NOMO-1 treated with DMSO at 0.1 percent for 48 hours (cell line): ENCODE results near the gene RTP4.
A peak's percentile ranks its signal among the peaks of the same experiment; 100 is the strongest.
"Not testable (repeated sequence)": the region's sequence is repeated elsewhere in the genome, so short reads cannot be mapped to it uniquely, and the experiment has no call there.

Source experiments
- DNase-seq: peaks from one replicate; lab custom pipeline; 2025; ENCODE audit not compliant: unreplicated experiment; lab: John Stamatoyannopoulos, UW

RTP4 gene

DNA sequence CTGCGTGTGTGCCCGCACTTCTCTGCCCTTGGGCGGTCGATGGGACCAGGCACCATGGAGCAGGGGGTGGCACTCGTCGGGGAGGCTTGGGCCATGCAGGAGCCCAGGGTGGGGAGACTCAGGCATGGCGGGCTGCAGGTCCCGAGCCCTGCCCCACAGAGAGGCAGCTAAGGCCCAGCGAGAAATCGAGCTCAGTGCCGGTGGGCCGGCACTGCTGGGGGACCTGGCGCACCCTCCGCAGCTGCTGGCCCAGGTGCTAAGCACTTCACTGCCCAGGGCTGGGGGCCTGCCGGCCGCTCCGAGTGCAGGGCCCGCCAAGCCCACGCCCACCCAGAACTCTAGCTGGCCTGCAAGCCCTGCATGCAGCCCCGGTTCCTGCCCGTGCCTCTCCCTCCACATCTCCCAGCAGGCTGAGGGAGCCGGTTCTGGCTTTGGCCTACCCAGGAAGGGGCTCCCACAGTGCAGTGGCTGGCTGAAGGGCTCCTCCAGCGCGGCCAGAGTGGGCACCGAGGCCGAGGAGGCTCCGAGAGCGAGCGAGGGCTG, 553 bp upstream of the RTP4 start:
- no peak for DNase-seq

DNA sequence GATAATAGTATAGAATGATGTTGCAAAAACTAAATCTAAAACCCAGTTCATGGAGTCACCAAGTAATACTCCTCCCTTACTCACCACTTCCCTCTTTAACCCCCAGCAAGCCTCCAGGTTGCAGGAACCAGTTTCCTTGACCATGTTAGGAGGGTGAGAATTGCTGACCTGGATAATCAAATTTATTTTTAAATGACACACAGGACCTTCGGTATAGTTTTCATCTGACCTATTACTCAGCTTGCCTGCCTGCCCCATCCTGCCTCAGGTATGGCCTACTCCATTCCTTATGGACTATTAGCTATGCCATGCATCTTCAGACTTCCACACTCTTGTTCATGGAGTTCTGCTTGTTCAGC, 883 bp downstream of the RTP4 start:
- peak; percentile 57 for DNase-seq

DNA sequence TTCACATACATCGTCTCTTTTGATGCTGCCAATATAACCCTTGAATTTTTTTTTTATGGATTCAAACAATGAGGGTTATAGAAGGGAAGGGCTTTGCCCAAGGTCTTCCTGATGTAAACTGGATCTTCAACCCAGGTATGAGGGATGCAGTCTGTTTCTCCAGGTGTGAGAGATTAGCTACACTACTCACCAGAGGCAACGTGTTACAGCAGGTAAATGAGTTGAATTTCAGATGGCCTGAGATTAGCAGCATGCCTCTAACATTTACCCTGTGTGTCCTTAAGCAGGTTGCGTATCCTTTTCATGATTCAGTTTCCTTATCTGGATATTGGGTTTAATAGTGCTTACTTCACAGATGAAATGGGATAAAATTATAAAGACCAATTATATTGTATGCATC, 1.9 kb downstream of the RTP4 start:
- DNase-seq: no peak

DNA sequence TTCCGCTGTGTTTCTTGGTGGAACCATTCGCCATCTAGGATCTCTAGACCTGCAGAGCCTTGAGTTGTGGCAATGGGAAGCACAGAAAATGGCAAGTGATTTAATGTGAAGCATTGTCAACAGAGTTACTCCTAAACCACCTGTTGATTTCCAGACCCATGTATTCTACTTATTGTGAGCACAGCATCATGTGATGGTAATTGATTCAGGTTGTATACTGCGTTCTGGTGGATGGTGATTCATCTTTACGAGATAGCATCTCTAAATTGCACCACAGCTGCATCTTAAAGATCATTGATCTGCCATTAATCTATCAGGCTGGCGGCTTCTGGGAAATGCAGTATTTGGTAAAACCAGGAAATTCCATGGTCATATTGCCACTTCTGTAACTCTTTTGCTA, 7.4 kb downstream of the RTP4 start:
- DNase-seq: no peak

DNA sequence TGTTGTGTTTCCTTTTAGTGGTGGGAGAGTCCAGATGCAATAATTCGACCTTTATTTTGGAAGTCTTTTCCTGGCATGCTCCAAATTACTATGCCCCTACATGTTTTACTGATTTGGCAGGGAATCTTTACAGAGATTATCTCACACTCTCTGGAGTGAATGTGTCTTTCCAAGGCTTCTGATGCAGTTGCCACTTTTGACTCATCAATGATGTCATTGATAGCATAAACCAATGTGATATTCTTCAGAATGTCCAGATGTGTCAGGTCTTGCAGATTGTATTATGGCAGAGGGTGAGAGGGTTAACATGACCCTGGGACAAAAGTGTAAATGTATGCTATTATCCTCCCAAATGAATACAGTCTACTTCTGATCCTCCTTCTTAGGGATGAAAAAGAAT, 9.7 kb downstream of the RTP4 start:
- no peak for DNase-seq

DNA sequence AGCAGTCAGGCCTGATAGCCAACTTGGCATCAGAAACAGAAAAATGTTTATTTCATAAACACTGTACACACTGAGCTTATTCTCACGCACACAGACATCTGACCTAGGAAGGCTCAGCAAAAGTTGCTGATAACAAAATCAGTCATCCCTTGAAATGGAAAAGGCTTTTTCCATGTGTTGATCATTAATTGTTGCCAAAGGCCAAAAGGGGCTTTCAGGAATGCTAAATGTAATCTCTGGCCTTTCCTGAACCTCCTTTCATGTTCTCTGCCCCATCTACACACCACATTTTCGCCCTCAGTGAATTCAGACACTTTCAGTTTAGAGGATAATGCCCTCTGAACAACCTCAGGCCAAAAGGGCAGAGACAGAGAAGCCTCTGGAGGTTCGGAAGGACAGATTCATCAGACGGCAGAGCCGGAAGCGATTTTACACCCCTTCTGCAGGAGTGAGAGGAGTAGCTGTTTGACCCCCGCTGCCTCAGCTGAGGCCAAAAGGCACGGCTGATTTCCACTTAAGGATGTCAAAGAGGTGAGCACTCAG, 14.5 kb downstream of the RTP4 start:
- no peak for DNase-seq

DNA sequence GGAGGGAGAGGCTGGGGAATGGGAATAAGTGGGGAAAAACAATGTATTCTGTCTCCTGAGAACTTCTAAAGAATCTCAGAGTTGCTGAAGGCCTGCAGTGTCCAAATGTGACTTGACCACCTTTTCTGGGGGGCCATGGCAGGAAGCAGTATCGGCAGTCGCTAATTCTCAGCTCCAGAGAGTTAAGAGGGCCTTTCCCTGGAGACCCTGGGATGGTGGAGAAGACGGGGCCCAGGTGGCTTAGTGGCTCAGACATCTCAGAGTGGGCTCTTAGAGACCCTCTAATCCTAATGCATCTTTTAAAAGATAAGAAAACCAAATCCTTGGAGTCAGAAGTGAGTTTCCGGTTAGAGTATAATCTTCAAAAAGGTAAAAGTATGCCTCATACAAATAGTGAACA, 15.1 kb downstream of the RTP4 start:
- DNase-seq: no peak

DNA sequence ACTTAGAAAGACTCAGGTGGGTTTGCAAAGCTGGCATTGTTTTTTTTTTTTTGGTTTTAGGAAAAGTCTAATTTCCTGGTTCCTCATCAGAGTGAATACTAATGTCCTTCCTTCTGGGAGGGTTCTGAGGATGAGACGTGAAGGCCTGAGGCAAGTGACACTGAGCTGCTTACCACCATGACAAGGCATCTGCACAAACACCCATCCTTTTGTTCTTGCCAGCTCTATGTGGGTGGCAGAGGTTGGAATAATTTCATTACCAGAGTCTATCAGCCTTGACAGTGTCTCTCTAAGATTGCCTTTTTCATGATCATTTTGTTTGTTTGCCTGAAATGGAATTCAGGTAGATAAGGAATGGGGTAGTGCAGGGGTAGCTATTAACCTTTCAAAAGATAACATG, 17.1 kb downstream of the RTP4 start:
- no peak for DNase-seq

DNA sequence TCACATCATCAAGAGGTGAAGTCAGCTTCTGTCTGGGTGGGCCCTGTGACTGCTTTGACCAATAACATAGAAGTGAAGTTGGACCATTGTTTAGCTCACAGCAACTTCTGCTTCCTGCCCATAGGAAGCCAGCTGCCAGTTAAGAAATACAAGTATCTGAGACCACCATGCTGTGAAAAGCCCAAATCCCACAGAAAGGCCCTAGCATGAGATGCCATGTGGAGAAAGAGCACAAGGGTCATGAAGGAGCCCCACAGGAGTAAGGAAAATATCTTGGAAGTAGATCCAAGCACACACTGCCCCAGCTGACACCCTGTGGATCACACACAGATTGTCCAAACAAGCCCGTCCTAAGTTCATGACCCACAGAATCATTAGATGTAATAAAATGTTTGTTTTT, 28.5 kb downstream of the RTP4 start:
- no peak for DNase-seq

DNA sequence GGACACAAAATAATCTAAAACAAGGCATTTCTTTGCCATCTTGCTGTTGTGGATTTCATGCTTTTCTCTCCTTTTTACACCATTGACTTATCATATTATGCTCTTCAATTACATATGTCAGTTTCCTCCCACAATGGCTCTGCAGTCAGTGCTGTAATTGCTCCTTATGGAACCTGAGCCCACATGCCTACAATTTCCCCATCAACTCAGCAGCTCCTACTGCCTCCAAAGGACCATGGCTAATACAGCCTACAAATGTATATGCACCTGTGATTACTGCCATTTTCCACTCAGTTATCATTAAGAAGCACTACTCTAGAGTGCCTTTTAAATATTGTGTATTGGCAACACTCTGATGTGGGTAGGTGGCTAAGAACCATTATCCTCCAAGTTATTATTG, 30.8 kb downstream of the RTP4 start:
- no peak for DNase-seq

DNA sequence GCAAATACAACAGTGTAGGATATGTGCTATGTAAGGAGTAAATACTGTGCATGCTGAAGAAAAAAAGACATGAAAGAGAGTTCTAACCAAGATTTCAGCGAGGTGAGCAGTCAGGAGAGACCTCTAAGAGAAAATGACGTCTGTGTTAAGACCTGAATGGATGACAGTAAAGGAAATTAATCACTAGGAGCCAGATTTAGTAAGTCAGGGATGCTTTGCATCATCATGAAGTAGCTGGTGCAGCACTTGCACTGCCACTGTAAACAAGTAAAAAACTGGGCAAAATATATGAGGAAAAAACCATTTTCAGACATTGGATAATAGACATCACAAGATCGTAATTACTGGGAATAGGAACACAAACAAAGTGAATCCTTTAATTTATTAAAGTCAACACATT, 32.6 kb downstream of the RTP4 start:
- DNase-seq: no peak

DNA sequence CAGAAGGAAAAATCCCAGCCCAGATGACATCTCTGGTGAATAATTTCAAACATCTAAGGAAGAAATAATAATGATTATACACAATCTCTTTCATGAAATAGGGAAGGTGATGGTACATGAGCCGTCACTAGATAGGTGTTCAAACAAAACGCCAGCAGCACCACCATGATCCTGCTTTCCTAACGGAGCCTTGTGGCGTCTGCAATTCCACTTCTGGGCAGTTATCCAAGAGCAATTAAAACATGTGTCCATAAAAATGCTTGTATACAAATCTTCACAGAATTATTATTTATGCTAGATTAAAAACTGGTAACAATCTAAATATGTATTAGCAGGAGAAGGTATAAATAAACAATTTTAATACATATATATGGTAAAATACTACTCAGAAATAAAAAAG, 33.7 kb downstream of the RTP4 start:
- no peak for DNase-seq

DNA sequence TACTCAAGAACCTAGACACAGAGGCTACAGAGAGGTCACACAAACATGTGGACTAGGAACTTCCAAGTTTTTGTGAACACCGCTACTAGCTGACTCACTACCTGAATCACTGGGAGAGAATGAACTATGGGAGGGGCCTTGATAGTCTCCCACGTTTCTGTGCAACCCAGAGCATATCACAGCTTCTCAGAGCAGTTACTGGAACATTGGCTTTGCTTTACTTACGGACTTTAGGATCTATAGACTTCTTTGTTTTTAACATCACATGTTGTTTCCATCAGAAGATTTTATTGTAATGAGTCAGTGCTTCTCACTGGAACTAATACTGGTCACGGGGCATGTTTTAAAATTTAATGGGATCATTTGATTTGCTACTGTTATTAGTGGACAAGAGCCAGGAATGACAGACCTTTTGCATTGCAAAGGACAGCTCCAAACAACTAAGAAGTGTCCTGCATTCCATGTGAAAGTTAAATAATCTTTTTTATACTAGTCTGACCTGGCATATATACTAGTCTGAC, 35.6 kb downstream of the RTP4 start:
- DNase-seq: no peak

DNA sequence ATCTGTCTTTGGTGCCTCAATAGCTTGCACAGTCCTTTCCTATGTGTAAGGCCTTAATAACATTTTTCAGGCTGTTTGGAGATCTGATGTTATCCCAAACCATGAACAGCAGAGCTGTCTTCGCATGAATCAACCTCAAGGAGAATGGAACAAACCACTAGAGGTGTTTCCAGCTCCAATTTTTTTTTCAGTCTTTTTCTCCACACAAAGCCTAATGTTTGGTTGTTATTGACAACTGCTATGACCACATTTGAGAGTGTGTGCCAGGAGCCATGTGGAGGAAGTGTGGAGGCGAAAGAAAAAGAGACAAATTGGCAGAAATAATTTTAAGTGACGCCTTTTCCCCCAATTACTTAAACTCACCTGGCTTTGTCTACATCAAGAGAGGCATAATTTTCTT, 38.7 kb downstream of the RTP4 start:
- no peak for DNase-seq

DNA sequence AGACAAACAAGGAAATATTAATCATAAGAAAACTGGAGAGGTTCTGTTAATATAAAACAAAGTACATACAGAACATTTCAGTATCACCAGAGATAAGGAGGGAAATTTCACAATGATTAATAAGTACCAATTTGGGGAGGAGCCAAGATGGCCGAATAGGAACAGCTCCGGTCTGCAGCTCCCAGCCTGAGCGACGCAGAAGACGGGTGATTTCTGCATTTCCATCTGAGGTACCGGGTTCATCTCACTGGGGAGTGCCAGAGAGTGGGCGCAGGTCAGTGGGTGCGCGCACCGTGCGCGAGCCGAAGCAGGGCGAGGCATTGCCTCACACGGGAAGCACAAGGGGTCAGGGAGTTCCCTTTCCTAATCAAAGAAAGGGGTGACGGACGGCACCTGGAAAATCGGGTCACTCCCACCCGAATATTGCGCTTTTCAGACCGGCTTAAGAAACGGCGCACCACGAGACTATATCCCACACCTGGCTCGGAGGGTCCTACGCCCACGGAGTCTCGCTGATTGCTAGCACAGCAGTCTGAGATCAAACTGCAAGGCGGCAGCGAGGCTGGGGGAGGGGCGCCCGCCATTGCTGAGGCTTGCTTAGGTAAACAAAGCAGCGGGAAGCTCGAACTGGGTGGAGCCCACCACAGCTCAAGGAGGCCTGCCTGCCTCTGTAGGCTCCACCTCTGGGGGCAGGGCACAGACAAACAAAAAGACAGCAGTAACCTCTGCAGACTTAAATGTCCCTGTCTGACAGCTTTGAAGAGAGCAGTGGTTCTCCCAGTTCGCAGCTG, 44.0 kb downstream of the RTP4 start:
- not testable (repeated sequence) for DNase-seq
